K562 (cell line): ENCODE results near the gene TPM4. TPM values are rescaled to one million over a fixed set of nuclear protein-coding genes. Genes with fewer than 3 reads are reported as not detected.

Experiments
- MTA2 ChIP-seq: fragments of 450-650 bp; IDR thresholded peaks from 2 replicates; pipeline ENCODE4 v1.6.1; 2016; ENCODE audit warnings: low read depth
- NR1H2 ChIP-seq: sonication (generic); formaldehyde crosslinking; IDR thresholded peaks from 2 replicates; pipeline ENCODE4 v1.4.0; 2020; ENCODE audit warnings: mild to moderate bottlenecking, missing genetic modification reagents
- PHF20 ChIP-seq: fragments of 450-650 bp; IDR thresholded peaks from 2 replicates; pipeline ENCODE4 v1.6.1; 2018; ENCODE audit not compliant: partially characterized antibody
- RBFOX2 ChIP-seq: fragments of 200-400 bp; formaldehyde crosslinking; IDR thresholded peaks from 2 replicates; pipeline ENCODE4 v1.6.1; 2017; ENCODE audit warnings: low read depth, mild to moderate bottlenecking, low read length, moderate library complexity
- ZBTB17 ChIP-seq: fragments of 450-650 bp; formaldehyde crosslinking; IDR thresholded peaks from 2 replicates; pipeline ENCODE4 v1.4.0; 2020; ENCODE audit warnings: mild to moderate bottlenecking
- ZC3H11A ChIP-seq: IDR thresholded peaks from 2 replicates; pipeline ENCODE4 v1.6.1; 2012; ENCODE audit warnings: low read depth, low read length, improper control_type of control experiment
- ZNF436 ChIP-seq: fragments of 250-450, 450-650 bp; sonication (Bioruptor Pico); formaldehyde crosslinking; IDR thresholded peaks from 2 replicates; pipeline ENCODE4 v1.7.0; 2020; ENCODE audit warnings: mild to moderate bottlenecking
- ZNF668 ChIP-seq: fragments of 250-450 bp; sonication (Bioruptor Pico); IDR thresholded peaks from 2 replicates; pipeline ENCODE4 v1.8.0; 2022; ENCODE audit warnings: mild to moderate bottlenecking, inconsistent platforms
- polyA plus RNA-seq, 8 experiments: library from polyadenylated mRNA; depleted of rRNA in 4 of 8; stranded (reverse) in 5 of 8; unstranded in 3 of 8; fragments of >200 nt; fragmentation: Nextera tagmentation in 2 of 8; fragmentation: Illumina TruSeq in 1 of 8; extraction: Ambion mirVana in 2 of 8; extraction: Trizol in 1 of 8; gene quantifications; 2 replicates each; pipeline versions ENCODE4 v1.2.1 to v1.2.3, GENCODE V29; 2011 to 2014; ENCODE audit warnings: inconsistent platforms in 1 of 8, missing spikeins in 1 of 8
- total RNA-seq, 7 experiments: library from RNA; depleted of rRNA in 6 of 7; stranded (reverse); fragments of >200 nt in 6 of 7; fragmentation: Illumina TruSeq in 2 of 7; extraction: Trizol in 2 of 7; gene quantifications; 2 replicates each; pipeline versions ENCODE4 v1.2.1 to v1.2.3, GENCODE V29; 2011 to 2021; ENCODE audit warnings: low replicate concordance in 1 of 7
- TF ChIP-seq, protein P1 (sequence below): sonication (generic); formaldehyde crosslinking; IDR thresholded peaks from 2 replicates; pipeline ENCODE4 v1.8.1; 2023; ENCODE audit warnings: mild to moderate bottlenecking, missing genetic modification reagents
- TF ChIP-seq, protein P2 (sequence below): IDR thresholded peaks from 2 replicates; pipeline ENCODE4 v1.6.1; 2011; ENCODE audit warnings: borderline replicate concordance, low read depth, mild to moderate bottlenecking, moderate library complexity, low read length; ENCODE audit not compliant: insufficient read depth, poor library complexity, severe bottlenecking
- TF ChIP-seq, protein P3 (sequence below): fragments of 450-650 bp; IDR thresholded peaks from 2 replicates; pipeline ENCODE4 v1.6.1; 2016; ENCODE audit warnings: low read depth, mild to moderate bottlenecking, moderate library complexity
- TF ChIP-seq, protein P4 (sequence below): sonication (generic); formaldehyde crosslinking; IDR thresholded peaks from 2 replicates; pipeline ENCODE4 v1.8.0; 2022; ENCODE audit warnings: mild to moderate bottlenecking, missing genetic modification reagents
- TF ChIP-seq, protein P5 (sequence below): sonication (generic); formaldehyde crosslinking; IDR thresholded peaks from 2 replicates; pipeline ENCODE4 v1.8.0; 2023; ENCODE audit warnings: mild to moderate bottlenecking, missing genetic modification reagents
- TF ChIP-seq, protein P6 (sequence below): fragments of 450-650 bp; formaldehyde crosslinking; conservative IDR thresholded peaks from 2 replicates; pipeline ENCODE4 v1.4.0; 2022; ENCODE audit warnings: mild to moderate bottlenecking, missing genetic modification characterization

TPM4 gene
- total and polyA plus RNA-seq, 9 of the 15 experiments (the other 6 are each of a cell fraction or from before 2014, with no cell fraction given): 28.1 to 111 (median 77.4) TPM

DNA sequence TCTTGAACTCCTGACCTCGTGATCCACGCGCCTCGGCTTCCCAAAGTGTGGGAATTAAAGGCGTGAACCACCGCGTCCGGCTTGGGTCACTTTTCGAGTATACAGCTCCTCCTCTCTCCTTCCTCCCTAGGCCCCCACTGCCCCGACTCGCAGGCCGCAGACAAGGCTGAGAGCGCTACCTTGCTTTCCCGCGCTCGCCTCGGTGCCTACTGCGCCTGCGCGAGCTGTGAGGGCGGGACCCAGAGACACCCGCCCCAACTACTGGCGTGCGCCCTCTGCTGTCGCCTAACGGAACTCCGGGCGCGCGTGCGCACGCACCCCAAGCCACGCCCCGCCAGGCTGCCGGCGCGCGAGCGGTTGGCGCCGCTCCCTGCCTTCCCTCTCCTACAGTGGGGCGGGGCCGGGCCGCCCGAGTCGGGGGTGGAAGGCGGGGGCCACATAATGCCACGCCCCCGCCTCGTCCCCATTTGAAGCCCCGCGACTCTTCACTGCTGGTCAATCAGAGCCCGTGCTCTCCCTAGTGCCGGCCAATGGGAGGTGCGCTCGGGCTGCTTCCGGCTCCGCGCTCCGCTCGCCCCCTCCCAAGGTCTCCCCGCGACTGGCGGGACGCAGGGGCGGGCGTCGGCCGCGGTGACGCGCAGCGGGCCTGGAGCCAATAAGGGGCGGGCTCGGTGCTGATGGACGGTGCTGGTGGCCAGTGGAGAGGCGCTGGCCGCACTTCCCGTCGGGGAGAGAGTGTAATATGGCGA lies 35.0 kb downstream of the TPM4 start, which contains the start of gene RAB8A (continued):
- TF ChIP-seq, protein P1, sequence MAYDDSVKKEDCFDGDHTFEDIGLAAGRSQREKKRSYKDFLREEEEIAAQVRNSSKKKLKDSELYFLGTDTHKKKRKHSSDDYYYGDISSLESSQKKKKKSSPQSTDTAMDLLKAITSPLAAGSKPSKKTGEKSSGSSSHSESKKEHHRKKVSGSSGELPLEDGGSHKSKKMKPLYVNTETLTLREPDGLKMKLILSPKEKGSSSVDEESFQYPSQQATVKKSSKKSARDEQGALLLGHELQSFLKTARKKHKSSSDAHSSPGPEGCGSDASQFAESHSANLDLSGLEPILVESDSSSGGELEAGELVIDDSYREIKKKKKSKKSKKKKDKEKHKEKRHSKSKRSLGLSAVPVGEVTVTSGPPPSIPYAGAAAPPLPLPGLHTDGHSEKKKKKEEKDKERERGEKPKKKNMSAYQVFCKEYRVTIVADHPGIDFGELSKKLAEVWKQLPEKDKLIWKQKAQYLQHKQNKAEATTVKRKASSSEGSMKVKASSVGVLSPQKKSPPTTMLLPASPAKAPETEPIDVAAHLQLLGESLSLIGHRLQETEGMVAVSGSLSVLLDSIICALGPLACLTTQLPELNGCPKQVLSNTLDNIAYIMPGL (CRISPR knock-in tag): 0 out of 2 replicates have a peak, but pooled peaks have one; percentile 64
- peak; percentile 58; the same call in 1 of the 2 replicates for TF ChIP-seq ZBTB17 (CRISPR knock-in tag)
- no peak for TF ChIP-seq ZC3H11A
- no peak for TF ChIP-seq ZNF668 (CRISPR knock-in tag)
- TF ChIP-seq, protein P2, sequence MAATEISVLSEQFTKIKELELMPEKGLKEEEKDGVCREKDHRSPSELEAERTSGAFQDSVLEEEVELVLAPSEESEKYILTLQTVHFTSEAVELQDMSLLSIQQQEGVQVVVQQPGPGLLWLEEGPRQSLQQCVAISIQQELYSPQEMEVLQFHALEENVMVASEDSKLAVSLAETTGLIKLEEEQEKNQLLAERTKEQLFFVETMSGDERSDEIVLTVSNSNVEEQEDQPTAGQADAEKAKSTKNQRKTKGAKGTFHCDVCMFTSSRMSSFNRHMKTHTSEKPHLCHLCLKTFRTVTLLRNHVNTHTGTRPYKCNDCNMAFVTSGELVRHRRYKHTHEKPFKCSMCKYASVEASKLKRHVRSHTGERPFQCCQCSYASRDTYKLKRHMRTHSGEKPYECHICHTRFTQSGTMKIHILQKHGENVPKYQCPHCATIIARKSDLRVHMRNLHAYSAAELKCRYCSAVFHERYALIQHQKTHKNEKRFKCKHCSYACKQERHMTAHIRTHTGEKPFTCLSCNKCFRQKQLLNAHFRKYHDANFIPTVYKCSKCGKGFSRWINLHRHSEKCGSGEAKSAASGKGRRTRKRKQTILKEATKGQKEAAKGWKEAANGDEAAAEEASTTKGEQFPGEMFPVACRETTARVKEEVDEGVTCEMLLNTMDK: peak; percentile 89
- TF ChIP-seq, protein P3, sequence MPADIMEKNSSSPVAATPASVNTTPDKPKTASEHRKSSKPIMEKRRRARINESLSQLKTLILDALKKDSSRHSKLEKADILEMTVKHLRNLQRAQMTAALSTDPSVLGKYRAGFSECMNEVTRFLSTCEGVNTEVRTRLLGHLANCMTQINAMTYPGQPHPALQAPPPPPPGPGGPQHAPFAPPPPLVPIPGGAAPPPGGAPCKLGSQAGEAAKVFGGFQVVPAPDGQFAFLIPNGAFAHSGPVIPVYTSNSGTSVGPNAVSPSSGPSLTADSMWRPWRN: peak; percentile 63; the same call in 1 of the 2 replicates
- no peak for TF ChIP-seq ZNF436 (CRISPR knock-in tag)
- TF ChIP-seq, protein P4, sequence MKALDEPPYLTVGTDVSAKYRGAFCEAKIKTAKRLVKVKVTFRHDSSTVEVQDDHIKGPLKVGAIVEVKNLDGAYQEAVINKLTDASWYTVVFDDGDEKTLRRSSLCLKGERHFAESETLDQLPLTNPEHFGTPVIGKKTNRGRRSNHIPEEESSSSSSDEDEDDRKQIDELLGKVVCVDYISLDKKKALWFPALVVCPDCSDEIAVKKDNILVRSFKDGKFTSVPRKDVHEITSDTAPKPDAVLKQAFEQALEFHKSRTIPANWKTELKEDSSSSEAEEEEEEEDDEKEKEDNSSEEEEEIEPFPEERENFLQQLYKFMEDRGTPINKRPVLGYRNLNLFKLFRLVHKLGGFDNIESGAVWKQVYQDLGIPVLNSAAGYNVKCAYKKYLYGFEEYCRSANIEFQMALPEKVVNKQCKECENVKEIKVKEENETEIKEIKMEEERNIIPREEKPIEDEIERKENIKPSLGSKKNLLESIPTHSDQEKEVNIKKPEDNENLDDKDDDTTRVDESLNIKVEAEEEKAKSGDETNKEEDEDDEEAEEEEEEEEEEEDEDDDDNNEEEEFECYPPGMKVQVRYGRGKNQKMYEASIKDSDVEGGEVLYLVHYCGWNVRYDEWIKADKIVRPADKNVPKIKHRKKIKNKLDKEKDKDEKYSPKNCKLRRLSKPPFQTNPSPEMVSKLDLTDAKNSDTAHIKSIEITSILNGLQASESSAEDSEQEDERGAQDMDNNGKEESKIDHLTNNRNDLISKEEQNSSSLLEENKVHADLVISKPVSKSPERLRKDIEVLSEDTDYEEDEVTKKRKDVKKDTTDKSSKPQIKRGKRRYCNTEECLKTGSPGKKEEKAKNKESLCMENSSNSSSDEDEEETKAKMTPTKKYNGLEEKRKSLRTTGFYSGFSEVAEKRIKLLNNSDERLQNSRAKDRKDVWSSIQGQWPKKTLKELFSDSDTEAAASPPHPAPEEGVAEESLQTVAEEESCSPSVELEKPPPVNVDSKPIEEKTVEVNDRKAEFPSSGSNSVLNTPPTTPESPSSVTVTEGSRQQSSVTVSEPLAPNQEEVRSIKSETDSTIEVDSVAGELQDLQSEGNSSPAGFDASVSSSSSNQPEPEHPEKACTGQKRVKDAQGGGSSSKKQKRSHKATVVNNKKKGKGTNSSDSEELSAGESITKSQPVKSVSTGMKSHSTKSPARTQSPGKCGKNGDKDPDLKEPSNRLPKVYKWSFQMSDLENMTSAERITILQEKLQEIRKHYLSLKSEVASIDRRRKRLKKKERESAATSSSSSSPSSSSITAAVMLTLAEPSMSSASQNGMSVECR (CRISPR knock-in tag): peak; percentile 53; the same call in 1 of the 2 replicates
- TF ChIP-seq MTA2: no peak
- TF ChIP-seq, protein P5, sequence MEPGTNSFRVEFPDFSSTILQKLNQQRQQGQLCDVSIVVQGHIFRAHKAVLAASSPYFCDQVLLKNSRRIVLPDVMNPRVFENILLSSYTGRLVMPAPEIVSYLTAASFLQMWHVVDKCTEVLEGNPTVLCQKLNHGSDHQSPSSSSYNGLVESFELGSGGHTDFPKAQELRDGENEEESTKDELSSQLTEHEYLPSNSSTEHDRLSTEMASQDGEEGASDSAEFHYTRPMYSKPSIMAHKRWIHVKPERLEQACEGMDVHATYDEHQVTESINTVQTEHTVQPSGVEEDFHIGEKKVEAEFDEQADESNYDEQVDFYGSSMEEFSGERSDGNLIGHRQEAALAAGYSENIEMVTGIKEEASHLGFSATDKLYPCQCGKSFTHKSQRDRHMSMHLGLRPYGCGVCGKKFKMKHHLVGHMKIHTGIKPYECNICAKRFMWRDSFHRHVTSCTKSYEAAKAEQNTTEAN: no peak
- peak; percentile 82 for TF ChIP-seq RBFOX2
- no peak for TF ChIP-seq NR1H2
- TF ChIP-seq, protein P6, sequence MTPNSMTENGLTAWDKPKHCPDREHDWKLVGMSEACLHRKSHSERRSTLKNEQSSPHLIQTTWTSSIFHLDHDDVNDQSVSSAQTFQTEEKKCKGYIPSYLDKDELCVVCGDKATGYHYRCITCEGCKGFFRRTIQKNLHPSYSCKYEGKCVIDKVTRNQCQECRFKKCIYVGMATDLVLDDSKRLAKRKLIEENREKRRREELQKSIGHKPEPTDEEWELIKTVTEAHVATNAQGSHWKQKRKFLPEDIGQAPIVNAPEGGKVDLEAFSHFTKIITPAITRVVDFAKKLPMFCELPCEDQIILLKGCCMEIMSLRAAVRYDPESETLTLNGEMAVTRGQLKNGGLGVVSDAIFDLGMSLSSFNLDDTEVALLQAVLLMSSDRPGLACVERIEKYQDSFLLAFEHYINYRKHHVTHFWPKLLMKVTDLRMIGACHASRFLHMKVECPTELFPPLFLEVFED: no peak
- peak; percentile 88 for TF ChIP-seq PHF20
